SK-N-SH (cell line): ENCODE measurements around the gene RPL35A. TPM values are rescaled to one million over a fixed set of nuclear protein-coding genes. Genes with fewer than 3 reads are reported as not detected.

Experiments used
- CTCF ChIA-PET: fragments of 300-600, 350-600 bp; formaldehyde crosslinking; extraction: SDS; loops from one replicate; lab custom pipeline; 2021; lab: Yijun Ruan, JAX
- POLR2A ChIA-PET: fragments of 350-600 bp; sonication (Branson Sonifier 250); formaldehyde crosslinking; extraction: SDS; loops from one replicate; lab custom pipeline; 2020; ENCODE audit warnings: antibody characterized with exemption, inconsistent platforms; lab: Yijun Ruan, JAX
- DNase-seq: peaks from one replicate; pipeline ENCODE4 v3.0.0; 2012
- H2AFZ ChIP-seq: fragments of 200-600 bp; sonication (generic); 2 replicates; pipeline ENCODE4 v1.8.1; 2016; ENCODE audit warnings: antibody characterized with exemption, mild to moderate bottlenecking, low read depth
- H3F3A ChIP-seq: fragments of 200-600 bp; sonication (generic); replicated peaks from 2 replicates; pipeline ENCODE3; 2016; ENCODE audit warnings: antibody characterized with exemption, mild to moderate bottlenecking; ENCODE audit not compliant: insufficient read depth
- H3K27ac ChIP-seq, 2 experiments: fragments of 200-500 bp in 1 of 2; fragments of 200-600 bp in 1 of 2; sonication (Bioruptor generic) in 1 of 2; sonication (generic), shearing (Covaris generic) in 1 of 2; 2 replicates each; pipeline versions ENCODE4 v1.5.1 to v1.6.1; 2014 to 2016; ENCODE audit warnings: low read depth in 2 of 2, inconsistent platforms in 1 of 2, low read length in 1 of 2, mild to moderate bottlenecking in 1 of 2, mixed read lengths in 1 of 2
- H3K27me3 ChIP-seq: fragments of 200-600 bp; sonication (generic), shearing (Covaris generic); 2 replicates; pipeline ENCODE4 v1.6.1; 2016; ENCODE audit warnings: mixed run types; ENCODE audit not compliant: insufficient read depth
- H3K36me3 ChIP-seq, 2 experiments: fragments of 200-500 bp in 1 of 2; fragments of 200-600 bp in 1 of 2; sonication (Bioruptor generic) in 1 of 2; sonication (generic) in 1 of 2; replicated peaks in 1 of 2; 2 replicates each; pipeline versions ENCODE3 to v1.5.1; 2014 to 2016; ENCODE audit warnings: low read length in 1 of 2, mild to moderate bottlenecking in 1 of 2; ENCODE audit not compliant: insufficient read depth in 2 of 2, control insufficient read depth in 1 of 2
- H3K4me1 ChIP-seq, 2 experiments: fragments of 200-500 bp in 1 of 2; fragments of 200-600 bp in 1 of 2; sonication (Bioruptor generic) in 1 of 2; sonication (generic), shearing (Covaris generic) in 1 of 2; 2 replicates each; pipeline versions ENCODE4 v1.5.1 to v1.6.1; 2014 to 2016; ENCODE audit warnings: low read depth in 1 of 2, low read length in 1 of 2, mixed run types in 1 of 2; ENCODE audit not compliant: insufficient read depth in 2 of 2, control insufficient read depth in 1 of 2
- H3K4me2 ChIP-seq: fragments of 200-600 bp; sonication (generic), shearing (Covaris generic); 2 replicates; pipeline ENCODE4 v1.6.1; 2017; ENCODE audit warnings: mixed run types
- H3K4me3 ChIP-seq, 2 experiments: fragments of 200-500 bp in 1 of 2; fragments of 200-600 bp in 1 of 2; sonication (Bioruptor generic) in 1 of 2; sonication (generic), shearing (Covaris generic) in 1 of 2; 2 replicates each; pipeline versions ENCODE4 v1.5.1 to v1.8.1; 2014 to 2016; ENCODE audit warnings: low read depth in 2 of 2, inconsistent platforms in 1 of 2, low read length in 1 of 2, mild to moderate bottlenecking in 1 of 2, mixed read lengths in 1 of 2, moderate library complexity in 1 of 2
- H3K79me2 ChIP-seq: fragments of 200-600 bp; sonication (generic); 2 replicates; pipeline ENCODE4 v1.8.1; 2017; ENCODE audit warnings: mild to moderate bottlenecking; ENCODE audit not compliant: insufficient read depth
- H3K9ac ChIP-seq: fragments of 200-600 bp; sonication (generic); 2 replicates; pipeline ENCODE4 v1.6.1; 2017; ENCODE audit warnings: mixed run types
- H3K9me2 ChIP-seq: fragments of 200-600 bp; sonication (generic); 2 replicates; pipeline ENCODE4 v1.6.1; 2017; ENCODE audit warnings: mixed run types
- H3K9me3 ChIP-seq: fragments of 200-600 bp; sonication (generic); 2 replicates; pipeline ENCODE4 v1.6.1; 2017; ENCODE audit warnings: mixed run types, mild to moderate bottlenecking, moderate library complexity
- H4K20me1 ChIP-seq: fragments of 200-600 bp; sonication (generic); 2 replicates; pipeline ENCODE4 v1.6.1; 2017; ENCODE audit warnings: mild to moderate bottlenecking, mixed run types; ENCODE audit not compliant: insufficient read depth
- CHD2 ChIP-seq: fragments of 150-350 bp; IDR thresholded peaks from 2 replicates; pipeline ENCODE4 v1.6.1; 2018; ENCODE audit warnings: low read length; ENCODE audit not compliant: partially characterized antibody
- CTCF ChIP-seq: fragments of 200-600 bp; sonication (generic); IDR thresholded peaks from 2 replicates; pipeline ENCODE4 v1.6.1; 2017; ENCODE audit warnings: antibody characterized with exemption, mild to moderate bottlenecking, moderate library complexity
- EZH2phosphoT487 ChIP-seq: fragments of 200-600 bp; sonication (generic); IDR thresholded peaks from 2 replicates; pipeline ENCODE4 v1.6.1; 2017; ENCODE audit warnings: low read depth, mixed run types, mild to moderate bottlenecking, antibody characterized with exemption, moderate library complexity, borderline replicate concordance
- NRF1 ChIP-seq: IDR thresholded peaks from 2 replicates; pipeline ENCODE4 v1.6.1; 2012; ENCODE audit warnings: low read depth, mild to moderate bottlenecking, low read length
- POLR2AphosphoS5 ChIP-seq: IDR thresholded peaks from 2 replicates; pipeline ENCODE4 v1.6.1; 2012; ENCODE audit warnings: low read depth, low read length
- RAD21 ChIP-seq: IDR thresholded peaks from 2 replicates; pipeline ENCODE4 v1.6.1; 2012; ENCODE audit warnings: mild to moderate bottlenecking, low read length
- RCOR1 ChIP-seq: fragments of 150-350 bp; IDR thresholded peaks from 2 replicates; pipeline ENCODE4 v1.6.1; 2017; ENCODE audit warnings: antibody characterized with exemption, low read length
- REST ChIP-seq: IDR thresholded peaks from 2 replicates; pipeline ENCODE4 v1.6.1; 2012; ENCODE audit warnings: mild to moderate bottlenecking, low read depth, low read length, moderate library complexity
- RFX5 ChIP-seq: IDR thresholded peaks from 2 replicates; pipeline ENCODE4 v1.6.1; 2012; ENCODE audit warnings: mild to moderate bottlenecking, improper control_type of control experiment, low read length
- TAF1 ChIP-seq: IDR thresholded peaks from 2 replicates; pipeline ENCODE4 v1.6.1; 2012; ENCODE audit warnings: low read depth, mild to moderate bottlenecking, low read length, moderate library complexity, borderline replicate concordance
- TCF12 ChIP-seq: IDR thresholded peaks from 2 replicates; pipeline ENCODE4 v1.4.0; 2012
- YY1 ChIP-seq: IDR thresholded peaks from 2 replicates; pipeline ENCODE4 v1.4.0; 2012; ENCODE audit warnings: low read depth, mild to moderate bottlenecking
- WGBS: methylation state at CpG from one replicate; pipeline ENCODE4 v1.1.6; 2017; ENCODE audit warnings: low lambda C conversion rate; 5-methylcytosine and 5-hydroxymethylcytosine counted together
- polyA plus RNA-seq, 3 experiments: library from polyadenylated mRNA; depleted of rRNA; stranded (reverse); fragments of >200 nt; gene quantifications; 2 replicates each; pipeline ENCODE4 v1.2.3, GENCODE V29; 2012
- TF ChIP-seq, protein P1 (sequence below): IDR thresholded peaks from 2 replicates; pipeline ENCODE4; 2012

Gene RPL35A
- polyA plus RNA-seq, 1 of the 3 experiments (the other 2 are of a cell fraction): 875 TPM

DNA sequence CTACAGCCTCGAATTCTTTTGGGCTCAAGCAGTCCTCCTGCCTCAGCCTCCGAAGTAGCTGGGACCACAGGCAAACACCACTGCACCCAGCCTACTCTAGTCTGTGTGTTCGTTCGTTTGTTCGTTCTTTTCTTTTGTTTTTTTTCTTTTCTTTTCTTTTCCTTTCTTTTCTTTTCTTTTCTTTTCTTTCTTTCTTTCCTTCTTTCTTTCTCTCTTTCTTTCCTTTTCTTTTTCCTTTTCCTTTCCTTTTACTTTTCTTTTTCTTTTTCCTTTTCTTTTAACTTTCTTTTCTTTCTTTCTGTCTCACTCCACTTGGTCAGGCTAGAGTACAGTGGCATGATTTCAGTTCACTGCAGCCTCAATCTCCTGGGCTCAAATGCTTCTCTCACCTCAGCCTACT, 46.9 kb downstream of the RPL35A start:
- H3K27ac ChIP-seq: no peak overlapping the region
- TF ChIP-seq NRF1: no peak
- no peak for TF ChIP-seq YY1
- TF ChIP-seq RFX5: no peak
- no peak for TF ChIP-seq RAD21
- no peak for TF ChIP-seq TAF1
- TF ChIP-seq EZH2phosphoT487: no peak
- no peak for TF ChIP-seq REST
- no peak for TF ChIP-seq CHD2
- TF ChIP-seq RCOR1: no peak
- TF ChIP-seq POLR2AphosphoS5: no peak
- TF ChIP-seq, protein P1, sequence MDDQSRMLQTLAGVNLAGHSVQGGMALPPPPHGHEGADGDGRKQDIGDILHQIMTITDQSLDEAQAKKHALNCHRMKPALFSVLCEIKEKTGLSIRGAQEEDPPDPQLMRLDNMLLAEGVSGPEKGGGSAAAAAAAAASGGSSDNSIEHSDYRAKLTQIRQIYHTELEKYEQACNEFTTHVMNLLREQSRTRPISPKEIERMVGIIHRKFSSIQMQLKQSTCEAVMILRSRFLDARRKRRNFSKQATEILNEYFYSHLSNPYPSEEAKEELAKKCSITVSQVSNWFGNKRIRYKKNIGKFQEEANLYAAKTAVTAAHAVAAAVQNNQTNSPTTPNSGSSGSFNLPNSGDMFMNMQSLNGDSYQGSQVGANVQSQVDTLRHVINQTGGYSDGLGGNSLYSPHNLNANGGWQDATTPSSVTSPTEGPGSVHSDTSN: no peak
- no peak for TF ChIP-seq CTCF
- TF ChIP-seq TCF12: no peak
- ChIA-PET POLR2A (no interaction called here), CTCF (no interaction called here)
- no peak overlapping the region for H3K9ac ChIP-seq
- no peak for DNase-seq
- H3K9me2 ChIP-seq: 0 out of 2 replicates have a peak, but pooled peaks cover 4% of the 10 kb centered on the region
- H3K4me3 ChIP-seq: no peak overlapping the region
- no peak overlapping the region for H3K4me2 ChIP-seq
- no peak overlapping the region for H2AFZ ChIP-seq
- peaks cover 0 to 13% of the 10 kb centered on the region in 2 experiments for H3K36me3 ChIP-seq
- 83% methylated on average over 5 of the region's 5 CpGs for WGBS
- no peaks in the 10 kb centered on the region for H3K4me1 ChIP-seq
- no peaks in the 10 kb centered on the region for H3F3A ChIP-seq
- H3K79me2 ChIP-seq: no peaks in the 10 kb centered on the region
- H3K9me3 ChIP-seq: no peaks in the 10 kb centered on the region
- no peaks in the 10 kb centered on the region for H3K27me3 ChIP-seq
- no peaks in the 10 kb centered on the region for H4K20me1 ChIP-seq
